ENCODE data around the gene HRK. TPM values are rescaled to one million over a fixed set of nuclear protein-coding genes. Genes with fewer than 3 reads are reported as not detected.

The HRK gene
- total and polyA plus RNA-seq, 4 donors: 0.14 TPM; not detected in 3

DNA sequence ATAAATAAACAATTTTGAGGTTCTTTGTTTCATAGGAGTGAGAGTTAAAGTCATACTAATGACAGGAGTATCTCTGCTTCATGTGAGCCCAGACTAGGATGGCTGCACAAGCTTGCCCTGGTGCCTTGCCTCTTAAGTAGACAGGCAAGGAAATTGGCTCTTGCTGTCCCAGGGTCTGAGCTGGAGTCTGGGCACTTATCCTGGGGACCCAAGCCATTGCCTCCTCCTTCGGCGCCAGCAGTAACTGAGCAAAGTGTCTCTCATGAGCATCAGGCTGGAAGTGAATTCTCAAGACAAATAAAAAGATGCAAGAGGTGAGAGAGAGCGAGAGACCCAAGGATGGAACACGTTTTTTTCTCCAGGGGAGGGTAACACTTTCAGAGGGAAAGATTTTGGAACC is 22.6 kb upstream of the HRK start:
- H3K27ac ChIP-seq (ENCODE audit: low read depth in 1 of 2, low read length in 2 of 2): no peak overlapping the region
- no peaks in the 10 kb centered on the region for H3K4me1 ChIP-seq (ENCODE audit: control insufficient read depth in 4 of 4, insufficient read depth in 4 of 4, low read length in 3 of 4)
- TF ChIP-seq RXRA (IDR thresholded peaks at IDR 0.05) (no peak), EGR1 (IDR thresholded peaks at IDR 0.05; ENCODE audit: low read depth in 2 of 2) (no peak), GABPA (IDR thresholded peaks at IDR 0.05 in 1 of 2, conservative IDR thresholded peaks at IDR 0.05 in 1 of 2) (no peak), FOXA2 (IDR thresholded peaks at IDR 0.05) (no peak), HNF4A (conservative IDR thresholded peaks at IDR 0.05) (no peak), YY1 (IDR thresholded peaks at IDR 0.05) (no peak)
- TF ChIP-seq, protein P1, sequence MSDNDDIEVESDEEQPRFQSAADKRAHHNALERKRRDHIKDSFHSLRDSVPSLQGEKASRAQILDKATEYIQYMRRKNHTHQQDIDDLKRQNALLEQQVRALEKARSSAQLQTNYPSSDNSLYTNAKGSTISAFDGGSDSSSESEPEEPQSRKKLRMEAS (IDR thresholded peaks at IDR 0.05): no peak
- H3K4me3 ChIP-seq (ENCODE audit: low read depth in 1 of 3, low read length in 3 of 3): no peak overlapping the region
- H3K36me3 ChIP-seq (ENCODE audit: control insufficient read depth in 4 of 4, insufficient read depth in 3 of 4, low read depth in 1 of 4, low read length in 3 of 4): no peaks in the 10 kb centered on the region
- DNase-seq (ENCODE audit: low spot score): no peak
- WGBS: 67% methylated on average over 4 of the region's 4 CpGs
- H3K27me3 ChIP-seq (ENCODE audit: control insufficient read depth in 4 of 4, insufficient read depth in 4 of 4, low read length in 3 of 4): peaks cover 0 to 9% (median 0%) of the 10 kb centered on the region in 4 donors
- no peak overlapping the region for H3K9ac ChIP-seq (ENCODE audit: low read depth in 1 of 2, low read length in 2 of 2)
- no peaks in the 10 kb centered on the region for H3K9me3 ChIP-seq (ENCODE audit: control insufficient read depth in 4 of 4, low read length in 3 of 4)

DNA sequence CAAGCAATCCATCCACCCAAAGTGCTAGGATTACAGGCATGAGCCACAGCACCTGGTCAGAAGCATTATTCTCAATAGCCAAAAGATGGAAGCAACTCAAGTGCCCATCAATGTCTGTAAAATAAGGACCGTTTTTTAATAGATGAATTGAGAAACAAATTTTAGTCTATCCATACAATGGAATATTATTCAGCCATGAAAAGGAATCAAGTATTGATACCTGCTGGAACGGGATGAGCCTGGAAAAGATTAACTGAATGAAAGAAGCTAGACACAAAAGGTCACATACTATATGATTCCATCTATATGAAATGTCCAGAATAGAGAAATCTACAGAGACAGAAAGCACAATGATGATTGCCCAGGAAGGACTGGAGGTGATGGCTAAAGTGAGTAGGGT is 20.4 kb upstream of the HRK start:
- H3K4me3 ChIP-seq (ENCODE audit: low read depth in 1 of 3, low read length in 3 of 3): no peak overlapping the region
- DNase-seq (ENCODE audit: low spot score): no peak
- H3K9ac ChIP-seq (ENCODE audit: low read depth in 1 of 2, low read length in 2 of 2): no peak overlapping the region
- no peaks in the 10 kb centered on the region for H3K4me1 ChIP-seq (ENCODE audit: control insufficient read depth in 4 of 4, insufficient read depth in 4 of 4, low read length in 3 of 4)
- H3K9me3 ChIP-seq (ENCODE audit: control insufficient read depth in 4 of 4, low read length in 3 of 4): no peaks in the 10 kb centered on the region
- H3K27me3 ChIP-seq (ENCODE audit: control insufficient read depth in 4 of 4, insufficient read depth in 4 of 4, low read length in 3 of 4): peaks cover 0 to 9% (median 0%) of the 10 kb centered on the region in 4 donors
- H3K27ac ChIP-seq (ENCODE audit: low read depth in 1 of 2, low read length in 2 of 2): no peak overlapping the region
- TF ChIP-seq FOXA1 (IDR thresholded peaks at IDR 0.05) (no peak), GABPA (IDR thresholded peaks at IDR 0.05 in 1 of 2, conservative IDR thresholded peaks at IDR 0.05 in 1 of 2) (no peak), JUND (IDR thresholded peaks at IDR 0.05) (no peak), NR2F2 (IDR thresholded peaks at IDR 0.05) (no peak), EGR1 (IDR thresholded peaks at IDR 0.05; ENCODE audit: low read depth in 2 of 2) (no peak), RXRA (IDR thresholded peaks at IDR 0.05) (no peak), HNF4G (IDR thresholded peaks at IDR 0.05) (no peak), RAD21 (IDR thresholded peaks at IDR 0.05) (no peak)
- TF ChIP-seq, protein P2, sequence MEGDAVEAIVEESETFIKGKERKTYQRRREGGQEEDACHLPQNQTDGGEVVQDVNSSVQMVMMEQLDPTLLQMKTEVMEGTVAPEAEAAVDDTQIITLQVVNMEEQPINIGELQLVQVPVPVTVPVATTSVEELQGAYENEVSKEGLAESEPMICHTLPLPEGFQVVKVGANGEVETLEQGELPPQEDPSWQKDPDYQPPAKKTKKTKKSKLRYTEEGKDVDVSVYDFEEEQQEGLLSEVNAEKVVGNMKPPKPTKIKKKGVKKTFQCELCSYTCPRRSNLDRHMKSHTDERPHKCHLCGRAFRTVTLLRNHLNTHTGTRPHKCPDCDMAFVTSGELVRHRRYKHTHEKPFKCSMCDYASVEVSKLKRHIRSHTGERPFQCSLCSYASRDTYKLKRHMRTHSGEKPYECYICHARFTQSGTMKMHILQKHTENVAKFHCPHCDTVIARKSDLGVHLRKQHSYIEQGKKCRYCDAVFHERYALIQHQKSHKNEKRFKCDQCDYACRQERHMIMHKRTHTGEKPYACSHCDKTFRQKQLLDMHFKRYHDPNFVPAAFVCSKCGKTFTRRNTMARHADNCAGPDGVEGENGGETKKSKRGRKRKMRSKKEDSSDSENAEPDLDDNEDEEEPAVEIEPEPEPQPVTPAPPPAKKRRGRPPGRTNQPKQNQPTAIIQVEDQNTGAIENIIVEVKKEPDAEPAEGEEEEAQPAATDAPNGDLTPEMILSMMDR (IDR thresholded peaks at IDR 0.05; ENCODE audit: low read depth, low read length, missing input control): no peak
- TF ChIP-seq, protein P3, sequence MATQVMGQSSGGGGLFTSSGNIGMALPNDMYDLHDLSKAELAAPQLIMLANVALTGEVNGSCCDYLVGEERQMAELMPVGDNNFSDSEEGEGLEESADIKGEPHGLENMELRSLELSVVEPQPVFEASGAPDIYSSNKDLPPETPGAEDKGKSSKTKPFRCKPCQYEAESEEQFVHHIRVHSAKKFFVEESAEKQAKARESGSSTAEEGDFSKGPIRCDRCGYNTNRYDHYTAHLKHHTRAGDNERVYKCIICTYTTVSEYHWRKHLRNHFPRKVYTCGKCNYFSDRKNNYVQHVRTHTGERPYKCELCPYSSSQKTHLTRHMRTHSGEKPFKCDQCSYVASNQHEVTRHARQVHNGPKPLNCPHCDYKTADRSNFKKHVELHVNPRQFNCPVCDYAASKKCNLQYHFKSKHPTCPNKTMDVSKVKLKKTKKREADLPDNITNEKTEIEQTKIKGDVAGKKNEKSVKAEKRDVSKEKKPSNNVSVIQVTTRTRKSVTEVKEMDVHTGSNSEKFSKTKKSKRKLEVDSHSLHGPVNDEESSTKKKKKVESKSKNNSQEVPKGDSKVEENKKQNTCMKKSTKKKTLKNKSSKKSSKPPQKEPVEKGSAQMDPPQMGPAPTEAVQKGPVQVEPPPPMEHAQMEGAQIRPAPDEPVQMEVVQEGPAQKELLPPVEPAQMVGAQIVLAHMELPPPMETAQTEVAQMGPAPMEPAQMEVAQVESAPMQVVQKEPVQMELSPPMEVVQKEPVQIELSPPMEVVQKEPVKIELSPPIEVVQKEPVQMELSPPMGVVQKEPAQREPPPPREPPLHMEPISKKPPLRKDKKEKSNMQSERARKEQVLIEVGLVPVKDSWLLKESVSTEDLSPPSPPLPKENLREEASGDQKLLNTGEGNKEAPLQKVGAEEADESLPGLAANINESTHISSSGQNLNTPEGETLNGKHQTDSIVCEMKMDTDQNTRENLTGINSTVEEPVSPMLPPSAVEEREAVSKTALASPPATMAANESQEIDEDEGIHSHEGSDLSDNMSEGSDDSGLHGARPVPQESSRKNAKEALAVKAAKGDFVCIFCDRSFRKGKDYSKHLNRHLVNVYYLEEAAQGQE (IDR thresholded peaks at IDR 0.05): no peak
- TF ChIP-seq, protein P1 (IDR thresholded peaks at IDR 0.05): no peak
- H3K36me3 ChIP-seq (ENCODE audit: control insufficient read depth in 4 of 4, insufficient read depth in 3 of 4, low read depth in 1 of 4, low read length in 3 of 4): no peaks in the 10 kb centered on the region
- WGBS: 74% methylated on average over 2 of the region's 2 CpGs
